ENCODE measurements around the gene CRYGN. TPM values are rescaled to one million over a fixed set of nuclear protein-coding genes. Genes with fewer than 3 reads are reported as not detected.

Gene CRYGN
- total RNA-seq = under 1 TPM in 1 of 2 donors, not detected in 1; 0.15 TPM
- long read RNA-seq = 0 reads

GRCh38 chr7:151439855-151440798 lies at the start of gene CRYGN:
TSS of gene CRYGN (minus strand) at chr7:151440141. CDS start at chr7:151439917, 224 bp downstream.
- peak; percentile 42 for ATAC-seq
- intact Hi-C loops (cut with DNase I, micrococcal nuclease) = no loop called here

GRCh38 chr7:151489498-151489897 lies 49.6 kb upstream of the CRYGN start:
- DNase-seq (no peak), ATAC-seq (no peak)
- intact Hi-C loops (cut with DNase I, micrococcal nuclease) = no loop called here

More at GRCh38 chr7:151439855-151440798, at the start of gene CRYGN:
- no peak for DNase-seq

DNA sequence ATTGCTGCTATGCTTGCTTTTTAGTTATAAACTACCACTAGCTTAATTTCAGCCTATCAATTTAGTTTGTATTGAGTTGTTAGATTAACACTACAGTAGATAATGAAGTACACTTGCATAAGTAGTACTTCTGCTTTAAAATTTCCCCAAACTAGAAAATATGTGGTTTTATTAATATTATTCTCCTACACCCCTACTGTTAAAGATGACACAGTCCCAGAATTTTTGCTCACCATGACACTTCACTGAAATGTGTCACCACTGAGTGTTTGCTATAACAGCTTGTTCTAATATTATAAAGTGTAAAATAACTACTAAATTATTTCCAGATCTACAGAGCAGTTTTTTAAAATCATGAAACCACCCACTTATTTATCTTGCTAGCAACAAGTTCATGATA lies 48.2 kb upstream of the CRYGN start:
- intact Hi-C loops (cut with DNase I, micrococcal nuclease) = no loop called here
- DNase-seq = no peak

GRCh38 chr7:151487228-151487627 lies 47.3 kb upstream of the CRYGN start:
- intact Hi-C loops (cut with DNase I, micrococcal nuclease) = no loop called here
- DNase-seq = no peak
- no peak for ATAC-seq

More for the DNA sequence above, 48.2 kb upstream of the CRYGN start:
- ATAC-seq = no peak

DNA sequence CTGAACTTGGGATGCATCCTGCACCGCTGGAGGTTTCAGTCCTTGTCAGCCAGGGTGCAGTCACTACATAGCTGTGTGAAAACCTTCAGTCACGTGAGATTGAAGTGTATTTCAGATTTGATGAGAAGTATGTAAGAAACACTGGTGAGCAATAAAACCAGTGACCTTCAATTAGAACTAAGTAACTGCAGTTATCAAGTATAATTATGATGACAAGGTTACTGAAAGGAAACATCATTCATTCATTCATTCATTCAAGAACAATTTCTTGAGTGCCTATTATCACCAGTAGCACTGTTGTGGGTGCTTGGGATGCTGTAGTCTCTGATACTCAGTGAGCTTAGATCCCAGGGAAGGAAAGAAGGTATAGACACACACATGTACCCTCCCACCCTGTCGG lies 46.1 kb upstream of the CRYGN start:
- no peak for ATAC-seq
- DNase-seq = no peak
- intact Hi-C loops (cut with DNase I, micrococcal nuclease) = no loop called here

- intact Hi-C loops (cut with DNase I, micrococcal nuclease) = no loop called here
- peak in 1 of 2 donors; percentile 42 for DNase-seq
- ATAC-seq = peak; percentile 90
Measured at GRCh38 chr7:151484971-151485707, 45.2 kb upstream of the CRYGN start.

DNA sequence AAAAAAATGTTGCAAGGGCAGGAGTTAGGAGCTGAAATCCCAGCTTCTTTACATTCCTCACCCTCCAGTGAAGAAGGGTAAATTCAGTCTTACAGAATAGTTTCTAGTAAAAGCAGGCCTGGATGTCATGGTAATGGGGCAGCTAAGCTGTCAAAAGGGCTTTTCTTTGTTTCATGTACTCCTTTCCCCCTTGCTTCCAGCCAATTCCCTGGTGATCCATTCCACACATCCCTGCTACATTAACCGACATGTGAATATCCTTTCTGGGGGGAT lies 43.7 kb upstream of the CRYGN start:
- intact Hi-C loops (cut with DNase I, micrococcal nuclease) = no loop called here
- no peak for ATAC-seq
- no peak for DNase-seq

GRCh38 chr7:151482883-151483710 lies 43.2 kb upstream of the CRYGN start:
- DNase-seq (no peak), ATAC-seq (no peak)
- intact Hi-C loops (cut with DNase I, micrococcal nuclease) = no loop called here

- intact Hi-C loops (cut with DNase I, micrococcal nuclease) = no loop called here
- ATAC-seq (no peak), DNase-seq (no peak)
Measured at GRCh38 chr7:151481650-151482505, 41.9 kb upstream of the CRYGN start.

DNA sequence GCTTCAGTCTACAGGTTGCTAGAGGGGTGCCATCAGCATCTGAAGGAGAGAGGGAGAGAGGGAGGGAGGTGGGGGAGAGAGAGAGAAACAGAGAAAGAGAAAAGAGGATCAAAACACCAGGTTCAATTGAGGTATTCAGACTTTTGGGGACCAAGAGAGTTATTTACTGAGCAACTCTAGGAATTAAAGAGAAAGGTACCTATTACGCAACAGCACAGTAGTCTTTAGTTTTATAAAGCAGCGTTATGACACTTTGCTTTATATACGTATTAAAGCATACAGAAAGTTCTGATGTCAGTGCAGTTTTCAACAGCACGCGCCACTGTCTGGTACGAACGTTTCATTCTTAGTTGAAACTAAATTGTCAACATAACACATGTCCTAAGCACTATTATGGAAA lies 37.9 kb upstream of the CRYGN start:
- intact Hi-C loops (cut with DNase I, micrococcal nuclease) = no loop called here
- no peak for DNase-seq
- ATAC-seq = no peak

DNA sequence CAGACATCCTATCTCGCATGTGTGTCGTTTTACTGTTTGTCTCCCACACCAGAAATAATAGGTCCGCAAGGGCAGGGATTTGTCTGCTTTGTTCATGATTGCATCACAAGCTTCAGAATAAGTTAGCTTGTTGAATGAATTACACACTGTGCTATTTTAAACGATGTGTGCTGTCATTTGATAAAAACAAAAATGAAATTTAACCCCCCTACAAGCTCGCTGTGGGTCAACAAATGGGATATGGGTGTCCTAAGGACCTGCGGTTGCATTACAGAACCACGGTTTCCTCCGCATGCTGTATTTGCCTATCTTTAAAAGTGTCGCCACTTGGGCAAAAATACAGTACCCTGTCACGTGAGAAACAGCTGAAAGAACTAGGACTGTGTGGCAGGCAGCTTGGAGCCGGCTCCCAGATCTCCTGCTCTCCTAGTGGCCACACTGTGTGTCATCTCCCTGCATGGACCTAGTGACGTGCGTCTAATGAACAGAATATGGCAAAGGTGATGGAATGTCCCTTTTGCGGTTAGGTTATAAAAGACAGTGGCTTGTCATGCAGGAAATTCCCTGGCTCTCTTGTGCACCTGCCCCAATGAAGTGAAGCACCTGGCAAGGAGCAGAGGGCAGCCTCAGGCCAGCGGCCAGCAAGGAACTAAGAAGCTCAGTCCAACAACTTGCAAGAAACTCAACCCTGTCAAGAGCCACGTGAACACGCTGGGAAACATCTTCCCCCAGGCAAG lies 32.9 kb upstream of the CRYGN start:
- ATAC-seq (peak; percentile 13), DNase-seq (no peak)
- intact Hi-C loops (cut with DNase I, micrococcal nuclease) = no loop called here

- ATAC-seq (no peak), DNase-seq (no peak)
- intact Hi-C loops (cut with DNase I, micrococcal nuclease) = no loop called here
Measured at GRCh38 chr7:151470711-151471110, 30.8 kb upstream of the CRYGN start.

DNA sequence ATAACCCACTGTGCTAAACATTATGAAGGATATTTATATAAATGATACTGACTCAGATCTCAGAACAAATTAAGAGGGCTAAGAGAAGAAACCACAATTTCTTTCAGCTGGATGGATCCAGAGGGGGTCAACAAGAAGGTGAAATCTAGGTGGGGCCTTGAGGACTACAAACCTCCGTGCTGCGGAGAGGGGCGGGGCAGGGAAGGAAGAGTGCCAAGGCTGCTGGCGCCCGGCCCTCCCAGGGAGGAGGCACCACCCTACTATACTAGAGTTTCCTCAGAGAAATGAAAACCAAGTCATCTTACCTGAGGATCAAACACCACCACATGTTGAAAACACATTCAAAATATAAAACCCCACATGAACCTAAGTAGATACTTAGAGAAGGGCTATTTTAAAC lies 29.3 kb upstream of the CRYGN start:
- ATAC-seq (peak; percentile 91), DNase-seq (peak; percentile 47 to 67)
- intact Hi-C loops (cut with DNase I, micrococcal nuclease) = loop anchor here in 1 of 2 donors (10.0 kb wide), 1 partner anchor 46 kb away; the partner anchor contains the start of gene RHEB

DNA sequence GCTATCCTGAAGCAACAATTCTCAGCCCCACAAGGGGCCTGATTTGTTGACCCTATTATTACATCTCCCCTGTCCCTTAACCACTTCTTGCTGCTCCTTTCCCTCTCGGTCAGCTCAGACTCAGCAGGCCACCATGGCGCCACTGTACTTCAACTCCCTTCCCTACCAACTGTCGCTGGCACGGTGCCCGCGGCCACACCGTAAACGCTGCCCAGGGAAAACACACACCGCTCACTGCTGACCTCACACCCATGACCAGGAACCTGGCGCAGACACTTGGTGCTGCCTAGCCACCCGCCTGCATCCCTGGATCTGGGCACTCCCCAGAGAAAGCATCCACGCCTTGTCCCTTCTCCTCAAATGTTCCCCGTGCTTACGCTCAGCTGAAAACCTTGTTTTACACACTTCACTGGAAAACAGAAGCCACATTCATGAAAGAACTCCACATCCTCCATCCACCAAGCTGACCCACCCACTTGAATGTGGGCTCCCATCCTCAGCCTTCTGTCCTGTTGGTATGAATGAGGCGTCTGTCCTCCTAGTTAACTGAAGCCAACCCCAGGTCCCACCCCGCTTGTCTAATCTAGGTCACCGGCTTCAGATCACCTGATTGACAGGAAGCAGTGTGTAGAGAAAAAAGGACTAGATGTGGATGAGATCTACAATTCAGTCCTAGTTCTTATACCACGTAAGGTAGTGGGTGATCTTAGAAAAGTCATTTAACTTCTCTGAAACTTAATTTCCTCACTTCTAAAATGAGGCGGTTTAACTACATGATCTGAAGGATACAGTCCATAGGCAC lies 28.5 kb upstream of the CRYGN start:
- intact Hi-C loops (cut with DNase I, micrococcal nuclease) = loop anchor here in 1 of 2 donors (10.0 kb wide), 1 partner anchor 46 kb away; the partner anchor contains the start of gene RHEB
- no peak for DNase-seq
- no peak for ATAC-seq

- intact Hi-C loops (cut with DNase I, micrococcal nuclease) = loop anchor here in 1 of 2 donors (10.0 kb wide), 1 partner anchor 50 kb away; the partner anchor contains the start of gene RHEB
- DNase-seq = no peak
- ATAC-seq = no peak
Measured at GRCh38 chr7:151465169-151465568, 25.2 kb upstream of the CRYGN start.

DNA sequence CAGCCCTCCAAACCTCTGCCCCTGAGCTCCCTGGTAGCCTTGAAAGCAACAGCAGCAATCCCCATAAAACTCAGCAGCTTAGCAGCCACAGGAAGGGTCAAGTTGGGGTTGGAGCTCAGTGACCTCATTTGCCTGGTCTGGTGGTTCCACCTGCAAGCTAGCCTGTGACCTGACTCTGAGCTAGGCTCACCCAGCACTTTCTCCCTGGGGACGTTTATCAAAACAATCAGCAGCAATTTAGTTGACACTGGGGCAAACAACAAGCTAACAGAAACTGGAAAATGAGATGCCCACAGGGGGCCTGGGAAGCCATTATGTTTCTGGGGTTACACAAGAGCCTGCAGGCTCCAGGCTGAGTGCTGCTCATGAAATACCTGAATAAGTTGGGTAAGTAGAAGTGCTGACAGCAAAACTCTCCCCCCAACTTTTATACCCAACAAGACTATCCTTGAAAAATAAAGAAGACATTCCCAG lies 22.4 kb upstream of the CRYGN start:
- intact Hi-C loops (cut with DNase I, micrococcal nuclease) = loop anchor here in 1 of 2 donors (10.0 kb wide), 1 partner anchor 52 kb away; the partner anchor contains the start of gene RHEB
- no peak for DNase-seq
- ATAC-seq = no peak

DNA sequence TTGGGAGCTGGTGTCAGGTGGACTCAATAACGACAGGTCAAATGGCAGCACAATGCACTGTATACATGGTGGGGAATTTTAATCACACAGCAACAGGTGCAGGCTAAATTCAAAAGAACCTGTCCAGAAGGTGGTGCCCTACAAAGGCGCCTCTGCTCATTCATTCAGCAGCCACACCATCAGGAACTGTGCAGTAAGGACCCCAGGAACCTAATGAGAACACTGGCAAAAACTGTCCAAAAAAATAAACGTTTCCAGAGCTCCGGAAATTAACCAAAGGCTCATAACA lies 21.9 kb upstream of the CRYGN start:
- DNase-seq (no peak), ATAC-seq (no peak)
- intact Hi-C loops (cut with DNase I, micrococcal nuclease) = loop anchor here in 1 of 2 donors (10.0 kb wide), 1 partner anchor 53 kb away; the partner anchor contains the start of gene RHEB
